ENCODE data around the gene DPP6.

- TF ChIP-seq, protein P1, sequence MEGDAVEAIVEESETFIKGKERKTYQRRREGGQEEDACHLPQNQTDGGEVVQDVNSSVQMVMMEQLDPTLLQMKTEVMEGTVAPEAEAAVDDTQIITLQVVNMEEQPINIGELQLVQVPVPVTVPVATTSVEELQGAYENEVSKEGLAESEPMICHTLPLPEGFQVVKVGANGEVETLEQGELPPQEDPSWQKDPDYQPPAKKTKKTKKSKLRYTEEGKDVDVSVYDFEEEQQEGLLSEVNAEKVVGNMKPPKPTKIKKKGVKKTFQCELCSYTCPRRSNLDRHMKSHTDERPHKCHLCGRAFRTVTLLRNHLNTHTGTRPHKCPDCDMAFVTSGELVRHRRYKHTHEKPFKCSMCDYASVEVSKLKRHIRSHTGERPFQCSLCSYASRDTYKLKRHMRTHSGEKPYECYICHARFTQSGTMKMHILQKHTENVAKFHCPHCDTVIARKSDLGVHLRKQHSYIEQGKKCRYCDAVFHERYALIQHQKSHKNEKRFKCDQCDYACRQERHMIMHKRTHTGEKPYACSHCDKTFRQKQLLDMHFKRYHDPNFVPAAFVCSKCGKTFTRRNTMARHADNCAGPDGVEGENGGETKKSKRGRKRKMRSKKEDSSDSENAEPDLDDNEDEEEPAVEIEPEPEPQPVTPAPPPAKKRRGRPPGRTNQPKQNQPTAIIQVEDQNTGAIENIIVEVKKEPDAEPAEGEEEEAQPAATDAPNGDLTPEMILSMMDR (IDR thresholded peaks at IDR 0.05 in 4 of 5, conservative IDR thresholded peaks at IDR 0.05 in 1 of 5): no peak
- no peak for TF ChIP-seq POLR2A (IDR thresholded peaks at IDR 0.05)
These were observed 517.7 kb downstream of the DPP6 start for GRCh38 chr7:154569916-154570315.
